GM19023 (cell line): Measurements from ENCODE around the gene EXOC2.
"Not testable (repeated sequence)": the region's sequence is repeated elsewhere in the genome, so short reads cannot be mapped to it uniquely, and the experiment has no call there.

ENCODE experiments used
- ATAC-seq: cut with Tn5 transposase; IDR thresholded peaks from one replicate; pipeline ENCODE4 v1.9.1; 2021; ENCODE audit warnings: mild to moderate bottlenecking, moderate library complexity; ENCODE audit not compliant: unreplicated experiment

The EXOC2 gene

GRCh38 chr6:710601-711571 lies 17.9 kb upstream of the EXOC2 start:
- peak; percentile 87 for ATAC-seq

GRCh38 chr6:709471-710056 lies 16.6 kb upstream of the EXOC2 start:
- ATAC-seq = no peak

- no peak for ATAC-seq
Measured at GRCh38 chr6:708237-708598, 15.3 kb upstream of the EXOC2 start.

GRCh38 chr6:707576-708236 lies 14.8 kb upstream of the EXOC2 start:
- ATAC-seq = no peak

GRCh38 chr6:706819-707381 lies 14.0 kb upstream of the EXOC2 start:
- no peak for ATAC-seq

DNA sequence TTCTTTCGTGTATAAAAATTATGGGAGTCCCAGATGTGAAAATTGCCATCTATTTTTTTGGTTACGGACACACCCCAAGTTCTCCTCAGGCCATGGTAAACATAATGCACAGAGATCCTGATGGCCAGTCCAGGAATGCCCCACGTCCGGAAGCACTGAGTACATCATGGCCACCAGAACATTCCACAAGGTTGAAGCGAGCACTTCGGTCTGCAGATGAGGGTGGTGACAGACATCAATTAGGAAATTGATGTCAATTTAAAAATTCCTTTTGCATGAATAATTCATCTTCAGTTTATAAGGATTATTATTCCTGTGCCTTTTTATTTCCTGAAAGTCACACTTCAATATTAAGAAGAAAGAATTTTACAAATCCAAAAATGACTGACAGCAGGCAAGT lies 13.2 kb upstream of the EXOC2 start:
- no peak for ATAC-seq

- no peak for ATAC-seq
Measured at GRCh38 chr6:705047-705446, 12.1 kb upstream of the EXOC2 start.

- ATAC-seq = no peak
Measured at GRCh38 chr6:704046-704445, 11.1 kb upstream of the EXOC2 start.

DNA sequence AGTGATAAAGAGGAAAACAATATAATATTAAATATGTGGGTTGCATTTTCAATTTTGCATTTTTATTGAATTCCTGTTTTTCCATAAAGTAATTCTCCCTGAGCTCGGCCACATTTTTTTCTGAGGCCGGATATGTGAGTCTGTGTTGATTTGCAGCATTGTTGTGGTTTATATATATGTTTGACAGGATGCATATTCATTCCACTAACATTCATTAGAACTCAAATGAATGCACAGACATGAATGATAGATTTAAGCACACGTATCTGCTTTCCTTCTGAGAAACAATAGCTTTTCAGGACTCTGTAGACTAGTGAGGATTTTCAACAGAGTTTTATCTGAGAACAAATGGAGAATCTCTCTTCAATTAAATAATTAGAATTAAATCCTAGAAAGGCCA lies 10.6 kb upstream of the EXOC2 start:
- ATAC-seq = no peak

GRCh38 chr6:701700-702479 lies 9.0 kb upstream of the EXOC2 start:
- ATAC-seq = no peak

DNA sequence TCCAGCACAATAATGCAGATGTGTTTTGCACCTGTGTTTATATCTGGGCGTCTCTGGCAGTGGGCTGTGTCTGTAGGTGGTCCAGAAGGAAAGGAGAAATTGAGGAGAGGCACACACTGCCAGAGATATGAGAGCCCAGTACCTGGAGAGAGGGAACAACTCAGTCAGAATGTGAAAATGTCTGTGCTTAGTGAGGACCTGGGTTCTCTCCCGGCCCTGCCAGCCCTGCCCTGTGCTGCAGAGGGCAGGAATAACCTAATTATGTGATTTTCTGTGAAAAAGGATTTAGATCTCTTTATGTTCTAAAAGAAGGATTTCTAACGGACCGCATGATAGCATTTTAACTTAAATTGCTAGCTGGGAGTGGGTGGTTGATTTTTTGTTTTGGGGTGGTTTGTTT lies 8.3 kb upstream of the EXOC2 start:
- no peak for ATAC-seq

- ATAC-seq = no peak
Measured at GRCh38 chr6:700490-700889, 7.6 kb upstream of the EXOC2 start.

GRCh38 chr6:699319-699718 lies 6.4 kb upstream of the EXOC2 start:
- ATAC-seq = no peak

DNA sequence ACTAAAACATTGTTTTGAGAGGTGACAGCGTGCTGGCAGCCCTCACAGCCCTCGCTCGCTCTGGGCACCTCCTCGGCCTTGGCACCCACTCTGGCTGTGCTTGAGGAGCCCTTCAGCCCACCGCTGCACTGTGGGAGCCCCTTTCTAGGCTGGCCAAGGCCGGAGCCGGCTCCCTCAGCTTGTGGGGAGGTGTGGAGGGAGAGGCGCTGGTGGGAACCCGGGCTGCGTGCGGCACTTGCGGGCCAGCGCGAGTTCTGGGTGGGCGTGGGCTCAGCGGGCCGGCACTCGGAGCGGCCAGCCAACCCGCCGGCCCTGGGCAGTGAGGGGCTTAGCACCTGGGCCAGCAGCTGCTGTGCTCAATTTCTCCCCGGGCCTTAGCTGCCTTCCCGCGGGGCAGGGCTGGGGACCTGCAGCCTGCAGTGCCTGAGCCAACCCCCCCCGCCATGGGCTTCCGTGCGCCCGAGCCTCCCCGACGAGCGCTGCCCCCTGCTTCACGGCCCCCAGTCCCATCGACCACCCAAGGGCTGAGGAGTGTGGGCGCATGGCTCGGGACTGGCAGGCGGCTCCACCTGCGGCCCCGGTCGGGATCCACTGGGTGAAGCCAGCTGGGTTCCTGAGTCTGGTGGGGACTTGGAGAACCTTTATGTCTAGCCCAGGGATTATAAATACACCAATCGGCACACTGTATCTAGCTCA lies 1.6 kb upstream of the EXOC2 start:
- not testable (repeated sequence) for ATAC-seq

- ATAC-seq = no peak
Measured at GRCh38 chr6:693723-694009, 727 bp upstream of the EXOC2 start.

DNA sequence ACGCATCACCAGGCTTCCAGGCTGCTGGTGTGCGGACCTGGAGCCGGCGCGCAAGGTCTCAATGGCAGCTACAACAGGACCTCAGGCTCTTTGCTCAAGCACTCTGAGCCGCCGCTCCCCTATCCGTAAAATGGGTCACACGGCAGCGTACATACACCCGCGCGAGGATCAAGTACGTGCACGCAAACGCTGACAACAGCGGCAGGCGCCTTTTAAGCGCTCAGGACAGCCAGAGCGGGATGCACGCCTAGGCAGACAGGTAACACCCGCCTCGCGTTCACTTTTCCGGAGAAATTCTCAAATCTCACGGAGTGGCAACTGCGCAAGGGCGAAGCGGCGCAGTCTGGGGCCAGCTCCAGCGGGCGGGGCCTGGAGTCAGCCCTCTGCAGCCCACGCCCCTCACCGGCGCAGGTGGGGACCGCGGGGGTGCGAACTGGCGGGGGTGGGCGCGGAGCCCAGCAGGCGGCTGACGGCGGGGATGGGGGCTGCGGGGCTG lies 535 bp downstream of the EXOC2 start:
- peak; percentile 81 for ATAC-seq

DNA sequence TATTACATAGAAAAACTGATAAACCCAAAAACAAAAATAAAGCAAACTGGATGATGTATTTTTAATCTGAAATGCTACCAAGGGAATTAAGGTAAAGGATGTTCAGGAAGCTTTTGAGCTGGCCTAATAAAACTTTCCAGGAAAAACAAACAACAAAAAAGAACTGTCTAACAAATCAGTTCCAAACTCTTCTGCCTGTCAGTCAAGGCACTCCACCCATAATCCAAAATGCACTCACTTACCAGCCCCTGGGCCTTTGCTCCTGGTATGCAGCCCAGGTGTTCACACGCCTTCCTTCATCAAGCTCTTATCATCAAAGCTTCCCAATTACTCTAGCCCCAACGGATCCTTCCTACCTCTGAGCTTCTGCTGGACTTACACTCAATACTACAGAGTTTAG lies 3.7 kb downstream of the EXOC2 start:
- no peak for ATAC-seq

- no peak for ATAC-seq
Measured at GRCh38 chr6:686497-686896, 6.4 kb downstream of the EXOC2 start.

- ATAC-seq = peak; percentile 62
Measured at GRCh38 chr6:684831-685636, 7.9 kb downstream of the EXOC2 start.
